RPMI8226 (cell line): Measurements from ENCODE around the gene PRXL2C.
"Not testable (repeated sequence)": the region's sequence is repeated elsewhere in the genome, so short reads cannot be mapped to it uniquely, and the experiment has no call there.

Experiments
- DNase-seq: peaks from one replicate; pipeline ENCODE4 v3.0.0-alpha.2; 2015

Gene PRXL2C

GRCh38 chr9:96646081-96646991 is 8.8 kb downstream of the PRXL2C start:
- DNase-seq, result no peak

GRCh38 chr9:96644137-96644536 is 11.0 kb downstream of the PRXL2C start:
- no peak for DNase-seq

DNA sequence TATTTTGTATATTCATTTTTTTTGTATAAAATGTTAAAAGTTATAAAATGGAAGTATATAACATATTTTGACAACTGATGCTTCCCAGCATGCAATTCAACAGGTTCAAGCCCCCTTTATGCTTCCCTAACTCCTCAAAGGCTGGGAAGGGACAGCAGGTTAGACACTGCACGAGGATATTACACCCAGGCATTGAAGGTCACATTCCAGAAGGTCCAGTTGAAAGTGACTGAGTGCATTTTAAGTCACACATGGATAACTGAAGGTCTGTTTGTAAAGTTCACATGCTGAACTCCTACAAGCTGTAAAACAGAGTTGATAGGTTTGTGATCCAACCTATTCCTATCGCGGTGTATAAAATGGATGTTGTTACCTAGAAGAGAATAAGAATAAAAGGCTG is 13.6 kb downstream of the PRXL2C start:
- DNase-seq, result no peak

- no peak for DNase-seq
Observed at GRCh38 chr9:96638606-96639364, 16.3 kb downstream of the PRXL2C start.

DNA sequence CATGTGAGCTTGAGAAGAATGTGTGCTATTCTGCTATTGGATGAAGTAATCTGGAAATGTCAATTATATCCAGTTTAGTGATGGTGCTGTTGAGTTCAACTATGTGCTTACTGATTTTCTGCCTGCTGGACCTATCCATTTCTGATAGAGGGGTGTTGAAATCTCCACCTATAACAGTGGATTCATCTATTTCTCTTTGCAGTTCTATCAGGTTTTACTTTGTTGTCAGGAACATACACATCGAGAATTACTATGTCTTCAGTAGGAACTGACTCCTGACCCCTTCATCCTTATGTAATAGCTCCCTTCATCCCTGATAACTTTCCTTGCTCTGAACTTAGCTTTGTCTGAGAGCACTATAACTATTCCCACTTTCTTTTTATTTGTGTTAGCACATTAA is 18.7 kb downstream of the PRXL2C start:
- no peak for DNase-seq

DNA sequence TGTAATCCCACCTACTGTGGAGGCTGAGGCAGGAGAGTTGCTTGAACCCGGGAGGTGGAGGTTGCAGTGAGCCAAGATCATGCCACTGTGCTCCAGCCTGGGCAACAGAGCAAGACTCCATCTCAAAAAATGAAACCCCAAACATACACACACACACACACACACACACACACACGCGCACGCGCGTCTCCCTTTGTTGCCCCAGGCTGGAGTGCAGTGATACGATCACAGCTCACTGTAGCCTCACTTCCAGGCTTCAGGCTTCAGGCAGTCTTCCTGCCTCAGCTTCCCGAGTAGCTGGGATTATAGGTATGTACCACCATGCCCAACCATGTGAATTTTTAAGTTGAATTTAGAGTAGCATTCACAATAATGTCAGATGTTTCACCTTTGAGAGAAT is 21.5 kb downstream of the PRXL2C start:
- DNase-seq, result not testable (repeated sequence)

GRCh38 chr9:96626912-96627311 is 28.2 kb downstream of the PRXL2C start:
- no peak for DNase-seq

DNA sequence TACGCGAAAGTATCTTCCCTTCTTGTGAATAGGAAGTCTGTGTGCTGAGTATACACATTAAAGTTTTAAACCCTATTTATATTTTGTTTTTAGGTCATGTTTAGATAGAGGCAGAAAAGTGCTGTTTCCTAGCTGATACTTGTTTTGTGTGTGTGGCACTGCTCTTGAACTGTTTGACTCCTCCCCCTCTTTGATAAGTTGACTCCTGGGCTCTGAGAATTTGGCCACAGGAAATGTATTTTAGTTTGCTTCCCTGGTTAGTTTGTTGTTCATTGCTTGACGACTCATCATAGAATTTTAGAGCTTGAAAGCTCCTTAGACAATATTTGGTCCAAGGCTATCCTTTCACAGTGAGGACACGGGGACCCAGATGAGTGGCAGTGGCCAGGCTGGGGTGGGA is 33.5 kb downstream of the PRXL2C start:
- no peak for DNase-seq

- DNase-seq, result no peak
Observed at GRCh38 chr9:96620832-96621269, 34.3 kb downstream of the PRXL2C start.

DNA sequence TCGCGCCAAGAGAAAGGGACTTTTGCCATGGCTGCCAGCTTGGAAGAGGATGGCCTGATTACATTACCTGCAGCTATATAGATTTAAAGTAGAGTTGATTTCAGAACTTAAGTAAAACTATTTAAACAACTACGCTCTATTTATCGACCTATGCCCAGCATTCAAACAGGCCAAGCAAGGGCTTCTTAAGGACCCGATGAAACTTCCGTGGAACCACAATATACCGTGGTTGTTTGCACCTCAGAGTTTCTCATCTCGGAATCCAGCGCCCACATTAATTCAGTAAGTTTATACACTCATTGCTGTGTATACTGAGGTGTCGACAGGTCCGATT is 35.0 kb downstream of the PRXL2C start:
- no peak for DNase-seq

- DNase-seq, result no peak
Observed at GRCh38 chr9:96619491-96620180, 35.5 kb downstream of the PRXL2C start, which contains the start of gene CDC14B. CDC14B (minus strand) TSS chr9:96619843; CDS start chr9:96619378, 465 bp downstream.

DNA sequence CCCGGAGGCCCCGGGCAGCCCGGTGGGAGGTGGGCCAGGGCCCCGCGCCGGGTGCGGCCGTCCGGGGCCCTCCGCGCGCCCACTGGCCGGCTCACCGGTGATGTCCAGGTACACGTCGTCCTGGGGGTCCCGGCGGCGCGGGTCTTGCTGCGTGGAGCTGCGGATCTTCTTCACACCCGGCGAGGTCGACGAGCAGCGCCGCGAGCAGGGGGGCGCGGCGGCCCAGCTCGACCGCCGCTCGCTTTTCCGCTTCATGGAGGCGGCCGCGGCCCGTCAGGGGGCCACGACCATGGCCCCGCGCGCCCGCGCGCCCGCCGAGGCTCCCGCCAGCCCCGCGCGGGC is 36.0 kb downstream of the PRXL2C start:
- no peak for DNase-seq

GRCh38 chr9:96618209-96619123 is 36.7 kb downstream of the PRXL2C start:
- DNase-seq, result no peak

GRCh38 chr9:96617439-96618185 is 37.5 kb downstream of the PRXL2C start:
- no peak for DNase-seq

DNA sequence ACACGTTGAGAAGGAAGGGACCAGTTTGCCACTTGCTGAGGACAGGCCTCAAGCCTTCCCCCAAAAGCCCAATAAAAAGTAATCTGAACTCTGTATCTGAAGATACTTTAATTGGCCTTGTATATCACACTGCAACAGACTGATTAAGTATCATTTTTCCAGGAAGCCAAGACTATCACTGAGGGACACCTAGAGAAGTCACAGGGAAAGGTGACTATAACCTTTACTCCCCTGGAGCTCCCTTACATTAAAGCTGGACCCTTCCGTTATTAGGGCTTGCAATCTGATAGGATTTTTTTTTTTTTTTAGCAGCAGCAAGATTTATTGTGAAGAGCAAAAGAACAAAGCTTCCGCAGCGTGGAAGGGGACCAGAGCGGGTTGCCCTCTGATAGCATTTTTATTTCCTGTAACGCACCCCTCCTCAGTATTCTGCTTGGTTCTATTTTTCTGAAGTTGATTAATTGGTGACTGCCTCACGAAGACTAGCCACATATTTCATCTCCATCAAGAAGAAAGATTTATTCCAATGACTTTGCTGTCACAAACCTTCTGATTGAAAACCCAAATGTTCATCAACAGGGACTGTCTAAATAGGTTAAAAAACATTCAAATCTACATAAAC is 38.2 kb downstream of the PRXL2C start:
- DNase-seq, result no peak

- no peak for DNase-seq
Observed at GRCh38 chr9:96615411-96615810, 39.7 kb downstream of the PRXL2C start.

DNA sequence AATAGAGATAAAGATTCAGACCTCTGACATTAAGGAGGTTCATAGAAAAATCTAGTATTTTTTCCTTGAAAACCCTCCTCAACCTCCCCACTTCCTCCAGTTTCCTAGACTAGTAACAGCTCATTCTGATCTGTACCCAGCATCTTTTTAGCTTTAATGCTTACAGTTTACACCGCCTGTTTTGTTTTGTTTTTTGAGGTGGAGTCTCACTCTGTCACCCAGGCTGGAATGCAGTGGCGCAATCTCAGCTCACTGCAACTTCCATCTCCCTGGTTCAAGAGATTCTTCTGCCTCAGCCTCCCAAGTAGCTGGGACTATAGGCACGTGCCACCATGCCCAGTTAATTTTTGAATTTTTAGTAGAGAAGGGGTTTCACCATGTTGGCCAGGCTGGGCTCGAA is 40.5 kb downstream of the PRXL2C start:
- DNase-seq, result not testable (repeated sequence)

DNA sequence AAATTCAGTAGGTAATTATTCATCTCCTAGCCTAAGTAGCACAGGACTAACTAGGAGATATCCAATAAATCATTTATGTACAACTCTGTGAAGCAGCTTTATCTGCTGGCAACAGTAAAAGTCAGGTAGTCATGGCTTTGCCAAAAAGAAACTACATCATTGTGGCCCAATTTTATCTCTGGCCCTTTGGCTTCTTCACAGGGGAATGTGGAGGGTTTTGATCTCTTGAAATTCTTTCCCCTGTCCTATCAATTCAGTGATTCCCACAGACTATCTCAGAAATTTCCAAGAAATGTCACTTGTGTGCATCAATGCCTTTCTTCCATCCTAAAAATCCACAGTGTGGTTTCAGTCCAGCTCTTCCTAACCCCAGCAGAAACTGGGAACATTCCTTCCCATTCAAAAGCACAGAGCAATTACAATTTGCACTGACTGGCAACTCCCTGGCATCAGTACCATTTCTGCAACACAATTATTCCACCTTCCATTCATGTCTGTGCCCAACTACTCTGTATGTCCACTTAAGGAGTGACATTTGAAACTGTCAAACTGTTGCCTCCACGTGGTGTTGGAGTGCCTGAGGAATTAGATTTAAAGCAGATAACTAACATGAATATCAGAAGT is 42.0 kb downstream of the PRXL2C start:
- DNase-seq, result no peak

- no peak for DNase-seq
Observed at GRCh38 chr9:96612105-96612965, 42.8 kb downstream of the PRXL2C start.

- no peak for DNase-seq
Observed at GRCh38 chr9:96611302-96611701, 43.8 kb downstream of the PRXL2C start.
